Myometrial cell (primary cell): ENCODE measurements around the gene TIMP1. TPM values are rescaled to one million over a fixed set of nuclear protein-coding genes. Genes with fewer than 3 reads are reported as not detected.

Experiments
- total RNA-seq: library from RNA; depleted of rRNA; stranded (reverse); fragments of >200 nt; gene quantifications from 2 replicates; pipeline ENCODE4 v1.2.3, GENCODE V29; 2015

TIMP1 gene
- total RNA-seq: 1,804 and 2,007 TPM in 2 replicates

GRCh38 chrX:47581731-47582647 lies at the start of gene TIMP1:
TSS of gene TIMP1 (plus strand) at chrX:47582436. CDS start at chrX:47583416, 980 bp downstream.

DNA sequence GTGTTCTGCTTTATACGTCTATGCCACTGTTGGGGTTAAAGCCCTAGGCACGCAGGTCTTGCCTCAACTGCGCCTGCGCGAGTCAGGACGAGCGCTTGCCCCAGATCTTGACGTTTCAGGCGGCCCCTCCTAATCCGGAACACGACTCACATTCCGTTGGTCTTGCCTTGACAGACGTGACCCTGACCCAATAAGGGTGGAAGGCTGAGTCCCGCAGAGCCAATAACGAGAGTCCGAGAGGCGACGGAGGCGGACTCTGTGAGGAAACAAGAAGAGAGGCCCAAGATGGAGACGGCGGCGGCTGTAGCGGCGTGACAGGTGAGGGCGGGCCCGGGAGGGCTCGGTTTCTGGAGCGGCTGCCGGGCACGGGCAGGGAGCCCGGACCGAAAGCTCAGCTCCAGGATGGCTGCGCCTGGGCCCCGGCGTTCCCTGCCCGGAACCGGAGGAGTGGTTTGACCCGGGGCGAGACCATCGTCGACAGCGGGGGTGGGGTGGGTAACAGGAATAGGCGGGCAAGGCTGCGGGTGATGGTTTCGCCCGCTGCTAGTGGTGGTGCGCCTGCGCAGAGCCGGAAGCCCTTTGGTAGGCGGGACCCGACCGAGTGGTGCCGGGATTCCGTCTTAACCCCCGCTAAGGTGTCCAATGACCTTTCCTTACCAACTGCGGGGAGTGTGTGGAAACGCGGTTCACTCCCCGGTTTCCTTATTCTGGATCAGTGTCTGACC lies 21.1 kb upstream of the TIMP1 start, which contains the start of gene ARAF:
ARAF (plus strand) TSS at position 272 of the 725 bp plus-strand sequence. CDS start 1,763 bp downstream, outside the sequence.

GRCh38 chrX:47619486-47620302 lies 37.5 kb downstream of the TIMP1 start, which contains the start of gene SYN1:
TSS of gene SYN1 (minus strand) at chrX:47619857. CDS start at chrX:47619728, 129 bp downstream.

DNA sequence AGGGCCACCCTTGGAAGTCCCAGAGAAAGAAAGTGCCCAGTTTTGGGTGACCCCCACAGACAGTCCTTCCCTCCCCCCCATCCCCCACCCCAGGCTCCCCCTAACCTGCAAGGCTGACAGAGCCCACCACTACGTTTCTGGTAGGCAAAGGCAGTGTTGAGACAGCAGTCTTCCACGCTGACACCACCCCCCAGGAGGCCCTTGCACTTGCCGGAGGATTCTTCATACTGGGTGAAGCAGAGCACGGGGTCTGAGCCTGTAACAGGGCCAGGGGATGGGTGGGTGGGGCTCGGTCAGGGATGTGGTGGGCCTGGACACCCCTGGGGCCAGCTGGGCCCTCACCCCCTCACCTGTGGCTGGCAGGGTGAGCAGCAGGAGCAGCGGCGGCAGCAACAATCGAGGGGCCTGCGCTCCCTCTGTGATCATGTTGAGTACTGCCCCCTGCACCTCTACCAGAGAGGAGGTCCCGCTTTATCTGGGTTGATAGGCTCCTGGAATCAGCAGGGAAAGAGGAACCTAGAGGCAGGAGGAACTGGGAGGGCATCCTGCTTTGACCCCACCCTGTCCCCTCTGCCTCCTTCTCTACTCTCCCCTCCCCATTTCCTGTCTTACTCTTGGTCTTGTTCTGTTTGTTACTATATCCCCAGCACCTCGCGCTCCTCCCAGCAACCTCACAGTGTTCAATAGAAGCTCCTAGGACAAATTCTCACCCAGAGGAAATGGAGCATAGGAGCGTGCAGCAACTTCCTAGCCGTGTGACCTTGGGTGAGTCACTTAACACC lies 47.4 kb downstream of the TIMP1 start, which contains the start of gene CFP:
CFP (minus strand) TSS at position 512 of the 782 bp plus-strand sequence; CDS start at position 426, 86 bp downstream.

Other genes with a start within 250 kb of the TIMP1 start
- under 0.01 TPM in 1 of 2 replicates, not detected in the other for gene ZNF157, start 211.9 kb upstream of the TIMP1 start, total RNA-seq
- 2.9 and 5.1 TPM in 2 replicates for gene ZNF41, start 99.2 kb upstream of the TIMP1 start, total RNA-seq
- gene ARAF, start 21.2 kb upstream of the TIMP1 start, total RNA-seq: 34.4 and 38.6 TPM in 2 replicates
- 0.18 and 0.29 TPM in 2 replicates for gene SYN1, start 37.4 kb downstream of the TIMP1 start, total RNA-seq
- 0.53 TPM in 1 of 2 replicates, not detected in the other for gene CFP, start 47.5 kb downstream of the TIMP1 start, total RNA-seq
- gene ELK1, start 68.1 kb downstream of the TIMP1 start, total RNA-seq: 37.0 and 38.1 TPM in 2 replicates
- gene UXT, start 76.7 kb downstream of the TIMP1 start, total RNA-seq: 117 and 127 TPM in 2 replicates